Thyroid gland (tissue), 4 donors: ENCODE measurements around the gene LRFN4.

Experiments used
- CTCF ChIP-seq, 6 experiments: fragments of 200-600 bp in 3 of 6; fragments of 450-650 bp in 3 of 6; sonication (generic) in 3 of 6; IDR thresholded peaks; one replicate each; pipeline ENCODE4 v1.5.1; 2016 to 2019; ENCODE audit warnings: antibody characterized with exemption in 6 of 6, mild to moderate bottlenecking in 2 of 6, inconsistent platforms in 1 of 6, moderate library complexity in 1 of 6
- POLR2A ChIP-seq, 2 donors: fragments of 450-650 bp; IDR thresholded peaks; one replicate each; pipeline ENCODE4 v1.6.1; 2017; ENCODE audit warnings: antibody characterized with exemption in 2 of 2, mild to moderate bottlenecking in 2 of 2, moderate library complexity in 1 of 2

- TF ChIP-seq CTCF (IDR thresholded peaks at IDR 0.05) (no peak), POLR2A (IDR thresholded peaks at IDR 0.05) (no peak)
These were observed 29.9 kb downstream of the LRFN4 start for GRCh38 chr11:66886671-66887221.
